Ectodermal cell (in vitro differentiated cells): Measurements from ENCODE around the gene SLIT3.

ENCODE experiments used
- H3K27ac ChIP-seq: 2 replicates; pipeline ENCODE4 v1.7.0; 2013; ENCODE audit warnings: mild to moderate bottlenecking, low read depth, low read length; ENCODE audit not compliant: insufficient read depth, poor library complexity, severe bottlenecking
- H3K27me3 ChIP-seq: 2 replicates; pipeline ENCODE4 v1.7.0; 2013; ENCODE audit warnings: mild to moderate bottlenecking, low read length; ENCODE audit not compliant: insufficient read depth, control insufficient read depth, poor library complexity, severe bottlenecking
- H3K36me3 ChIP-seq: one replicate; pipeline ENCODE4 v1.7.0; 2013; ENCODE audit warnings: low read length; ENCODE audit not compliant: control insufficient read depth, insufficient read depth
- H3K4me1 ChIP-seq: one replicate; pipeline ENCODE4 v1.7.0; 2013; ENCODE audit warnings: low read length; ENCODE audit not compliant: control insufficient read depth, insufficient read depth
- H3K4me3 ChIP-seq: 2 replicates; pipeline ENCODE4 v1.7.0; 2013; ENCODE audit warnings: low read depth, low read length, control low read depth; ENCODE audit not compliant: insufficient read depth
- H3K9me3 ChIP-seq: 2 replicates; pipeline ENCODE4 v1.7.0; 2013; ENCODE audit warnings: mild to moderate bottlenecking, low read length, moderate library complexity; ENCODE audit not compliant: control insufficient read depth
- WGBS, 2 experiments: methylation state at CpG; one replicate each; pipeline ENCODE4 v1.1.7; 2013; ENCODE audit warnings: missing lambda C conversion rate in 2 of 2; 5-methylcytosine and 5-hydroxymethylcytosine counted together

Gene SLIT3

DNA sequence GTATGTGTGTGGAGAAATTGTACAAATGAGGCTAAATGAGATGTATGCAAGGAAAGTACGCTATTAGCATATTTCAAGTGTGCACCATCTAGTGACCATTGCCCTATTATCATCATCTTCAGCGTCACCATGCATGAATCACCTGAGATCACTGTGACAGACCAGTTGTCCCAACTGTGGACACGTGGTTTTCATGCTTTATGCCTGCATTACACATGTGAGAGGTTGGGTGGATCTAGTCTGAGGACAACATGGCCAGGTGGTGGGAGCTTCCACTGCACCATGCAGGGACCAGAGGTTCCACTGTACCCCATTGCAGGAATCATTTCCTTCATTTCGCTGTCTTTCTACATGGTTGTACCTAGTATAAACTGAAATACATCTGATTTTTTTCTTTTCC, 329.8 kb downstream of the SLIT3 start:
- 91 to 95% methylated on average over 4 of the region's 4 CpGs for WGBS, 2 experiments
- Histone ChIP-seq H3K27ac (no peak overlapping the region), H3K27me3 (no peaks in the 10 kb centered on the region), H3K9me3 (no peaks in the 10 kb centered on the region), H3K4me1 (no peaks in the 10 kb centered on the region), H3K4me3 (no peak overlapping the region), H3K36me3 (no peaks in the 10 kb centered on the region)

DNA sequence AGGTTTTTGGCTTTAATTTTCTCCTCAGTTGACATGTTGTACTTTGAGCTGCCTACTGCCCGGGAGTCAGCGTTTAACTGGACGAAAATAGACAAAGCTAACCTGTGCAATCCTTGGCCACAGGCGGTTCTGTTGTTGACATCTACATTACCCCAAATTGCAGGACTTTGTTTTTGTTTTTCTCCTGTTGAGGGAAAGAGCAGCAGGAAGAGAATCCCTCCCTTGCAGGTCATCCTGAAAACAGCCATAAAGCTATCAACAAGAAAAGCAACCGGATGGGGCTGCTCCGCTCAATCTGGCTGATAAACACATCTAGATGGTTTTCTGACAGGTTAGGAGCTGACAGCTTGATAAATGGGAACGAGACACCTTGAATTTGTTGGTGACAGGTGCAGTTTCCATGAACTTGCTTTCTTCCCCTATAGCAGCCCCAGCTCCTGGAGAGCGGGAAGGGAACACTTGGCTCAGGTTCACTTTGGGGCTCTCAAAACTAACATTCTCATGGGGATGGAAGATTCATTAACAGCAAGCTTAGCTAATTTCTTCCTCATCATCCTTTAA, 331.5 kb downstream of the SLIT3 start:
- Histone ChIP-seq H3K27ac (no peak overlapping the region), H3K9me3 (no peaks in the 10 kb centered on the region), H3K36me3 (no peaks in the 10 kb centered on the region), H3K4me1 (no peaks in the 10 kb centered on the region), H3K27me3 (no peaks in the 10 kb centered on the region), H3K4me3 (no peak overlapping the region)
- 90 to 91% methylated on average over 8 of the region's 8 CpGs for WGBS, 2 experiments

DNA sequence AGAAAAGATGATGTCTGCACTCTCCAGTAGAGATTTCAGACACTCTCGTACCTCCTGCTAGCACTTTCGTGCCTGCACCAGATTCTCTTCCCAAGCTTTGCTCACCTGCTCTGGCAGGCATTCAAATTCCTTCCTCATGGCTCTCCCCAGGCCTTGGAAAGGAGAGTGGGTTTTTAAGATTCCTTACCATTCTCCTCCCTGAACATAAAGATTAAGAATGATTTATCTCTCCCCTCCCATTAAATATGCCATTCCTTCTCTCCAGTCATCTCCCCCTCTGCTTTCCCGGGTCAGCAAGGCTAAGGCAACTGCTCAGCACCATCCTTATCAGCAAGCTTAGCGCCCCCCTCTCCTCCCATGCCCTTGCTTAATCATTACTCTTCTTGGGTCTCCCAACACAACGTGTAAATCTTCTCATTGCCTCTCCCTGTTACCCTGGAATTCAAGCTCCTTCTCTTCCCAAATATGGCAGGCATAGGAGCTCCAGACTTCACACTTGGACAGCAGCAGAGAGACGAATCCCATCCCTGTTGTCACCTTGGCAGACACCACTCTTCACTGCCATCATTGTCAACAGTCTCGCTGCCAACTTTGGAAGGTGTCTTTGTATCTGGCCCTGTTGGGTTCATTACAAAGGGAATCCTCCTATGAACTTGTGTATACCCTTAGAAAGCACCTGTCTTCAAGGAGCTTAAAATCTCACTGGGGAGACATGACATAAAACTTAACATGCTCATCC, 332.9 kb downstream of the SLIT3 start:
- Histone ChIP-seq H3K4me3 (no peak overlapping the region), H3K27ac (no peak overlapping the region), H3K4me1 (no peaks in the 10 kb centered on the region), H3K27me3 (no peaks in the 10 kb centered on the region), H3K36me3 (no peaks in the 10 kb centered on the region), H3K9me3 (no peaks in the 10 kb centered on the region)
- WGBS, 2 experiments, result 86 to 89% methylated on average over 7 of the region's 7 CpGs

DNA sequence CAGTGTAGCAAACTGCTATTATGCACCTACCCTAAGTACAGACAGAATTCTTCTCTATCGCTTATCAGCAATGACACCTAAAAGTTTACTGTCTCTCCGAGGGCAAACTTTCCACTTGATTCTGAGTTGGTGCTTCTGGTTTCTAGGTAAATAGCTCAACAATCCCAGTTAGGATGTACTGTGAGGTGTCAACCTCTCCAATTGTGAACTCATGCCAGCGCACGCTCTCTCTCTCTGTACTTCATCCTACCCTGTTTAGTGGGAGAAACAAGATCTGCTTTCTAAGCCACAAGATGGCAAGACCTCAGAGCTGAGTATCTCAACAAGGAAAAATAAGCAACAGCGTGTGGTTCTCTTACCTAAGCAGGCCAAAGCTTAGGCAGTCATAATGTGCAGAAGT, 335.3 kb downstream of the SLIT3 start:
- Histone ChIP-seq H3K27me3 (no peaks in the 10 kb centered on the region), H3K4me3 (no peak overlapping the region), H3K4me1 (no peaks in the 10 kb centered on the region), H3K9me3 (no peaks in the 10 kb centered on the region), H3K27ac (no peak overlapping the region), H3K36me3 (no peaks in the 10 kb centered on the region)
- 94 to 95% methylated on average over 5 of the region's 5 CpGs for WGBS, 2 experiments

DNA sequence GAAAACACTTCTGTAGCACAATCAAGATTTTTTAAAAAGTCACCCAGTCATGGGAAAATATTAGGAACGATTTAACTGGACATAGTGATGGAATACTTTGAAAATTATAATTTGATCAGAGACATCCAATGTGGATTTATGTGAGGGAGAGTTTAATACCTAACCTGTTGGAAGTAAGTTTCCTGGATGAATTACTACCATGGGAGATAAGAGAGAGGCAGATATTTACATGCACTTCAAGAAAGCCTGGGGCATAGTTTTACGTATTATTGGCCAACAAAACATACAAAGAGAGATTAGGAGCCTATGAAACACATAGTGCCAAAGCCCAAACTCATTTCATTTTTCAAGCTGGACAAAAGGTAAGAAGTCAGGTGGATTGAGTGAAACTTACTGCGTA, 336.8 kb downstream of the SLIT3 start:
- 82 to 91% methylated on average over 3 of the region's 3 CpGs for WGBS, 2 experiments
- no peaks in the 10 kb centered on the region for H3K27me3 ChIP-seq

DNA sequence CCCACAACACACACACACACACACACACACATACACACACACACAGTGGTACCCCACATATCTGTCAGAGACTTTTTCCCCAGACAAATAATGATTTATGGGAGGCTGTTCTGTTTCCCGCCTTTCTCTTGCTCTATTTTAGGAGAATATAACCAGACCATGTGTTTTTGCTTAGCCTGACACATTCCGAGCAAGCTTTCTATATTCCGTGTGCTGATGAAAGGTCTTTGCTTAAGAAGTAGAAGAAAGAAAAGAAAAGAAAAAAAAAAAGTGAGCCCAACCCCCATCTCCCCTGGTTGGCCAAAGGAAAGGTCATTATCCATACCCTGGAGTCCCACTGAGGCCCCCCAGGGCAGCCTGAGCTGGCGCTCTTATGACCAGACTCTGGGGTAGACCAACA, 338.6 kb downstream of the SLIT3 start:
- Histone ChIP-seq H3K36me3 (no peaks in the 10 kb centered on the region), H3K4me1 (no peaks in the 10 kb centered on the region), H3K27ac (no peak overlapping the region), H3K27me3 (no peaks in the 10 kb centered on the region), H3K9me3 (no peaks in the 10 kb centered on the region), H3K4me3 (no peak overlapping the region)
- 67% methylated on average over 4 of the region's 4 CpGs for WGBS, 2 experiments

More for the DNA sequence above, 336.8 kb downstream of the SLIT3 start:
- no peaks in the 10 kb centered on the region for H3K36me3 ChIP-seq
- no peaks in the 10 kb centered on the region for H3K9me3 ChIP-seq
- H3K4me1 ChIP-seq, result no peaks in the 10 kb centered on the region
- H3K27ac ChIP-seq, result no peak overlapping the region
- no peak overlapping the region for H3K4me3 ChIP-seq

DNA sequence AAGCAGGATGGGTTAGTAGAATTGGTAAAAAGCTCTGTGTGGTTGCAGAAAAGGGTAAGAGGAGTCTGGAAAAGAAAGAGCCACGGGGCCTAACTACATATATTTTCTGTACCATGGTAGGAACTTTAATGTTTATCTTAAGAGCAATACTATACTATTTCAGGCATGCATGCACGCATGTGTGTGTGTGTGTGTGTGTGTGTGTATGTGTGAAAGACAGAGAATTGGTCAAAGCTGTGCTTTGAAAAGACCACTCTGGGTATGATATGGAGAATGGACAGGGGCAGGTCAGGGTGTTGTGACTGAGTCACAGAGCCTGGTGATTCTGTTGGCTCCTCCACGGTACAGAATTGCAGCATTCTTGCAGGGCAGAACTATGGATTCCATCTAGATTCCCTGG, 339.3 kb downstream of the SLIT3 start:
- no peaks in the 10 kb centered on the region for H3K36me3 ChIP-seq
- H3K4me1 ChIP-seq, result no peaks in the 10 kb centered on the region
- no peak overlapping the region for H3K27ac ChIP-seq
- no peaks in the 10 kb centered on the region for H3K27me3 ChIP-seq
- no peak overlapping the region for H3K4me3 ChIP-seq
- WGBS, 2 experiments, result 81 to 92% methylated on average over 2 to 3 of the region's 3 CpGs
- no peaks in the 10 kb centered on the region for H3K9me3 ChIP-seq

DNA sequence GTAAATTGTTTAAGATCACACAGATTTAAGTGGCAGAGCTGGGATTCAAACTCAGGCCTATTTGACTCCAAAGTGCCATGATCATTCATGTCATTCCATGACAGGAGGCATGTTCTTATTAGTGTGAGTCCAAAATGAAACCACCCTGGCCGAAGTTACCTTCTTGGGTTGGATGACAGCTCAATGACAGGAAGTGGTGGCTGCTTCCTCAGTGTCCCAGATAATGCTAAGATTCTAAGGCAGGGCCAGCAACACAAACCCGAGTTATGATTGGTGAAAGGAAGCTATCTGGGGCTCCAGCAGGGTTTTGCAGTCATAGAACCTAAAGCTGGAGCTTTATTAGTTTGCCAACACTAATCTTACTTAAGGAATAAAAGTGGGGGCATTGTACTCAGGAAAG, 340.4 kb downstream of the SLIT3 start:
- H3K27me3 ChIP-seq, result no peaks in the 10 kb centered on the region
- H3K4me3 ChIP-seq, result no peak overlapping the region
- no peak overlapping the region for H3K27ac ChIP-seq
- WGBS, 2 experiments, result 90 to 93% methylated on average over 2 of the region's 2 CpGs
- no peaks in the 10 kb centered on the region for H3K4me1 ChIP-seq
- H3K36me3 ChIP-seq, result no peaks in the 10 kb centered on the region
- H3K9me3 ChIP-seq, result no peaks in the 10 kb centered on the region

DNA sequence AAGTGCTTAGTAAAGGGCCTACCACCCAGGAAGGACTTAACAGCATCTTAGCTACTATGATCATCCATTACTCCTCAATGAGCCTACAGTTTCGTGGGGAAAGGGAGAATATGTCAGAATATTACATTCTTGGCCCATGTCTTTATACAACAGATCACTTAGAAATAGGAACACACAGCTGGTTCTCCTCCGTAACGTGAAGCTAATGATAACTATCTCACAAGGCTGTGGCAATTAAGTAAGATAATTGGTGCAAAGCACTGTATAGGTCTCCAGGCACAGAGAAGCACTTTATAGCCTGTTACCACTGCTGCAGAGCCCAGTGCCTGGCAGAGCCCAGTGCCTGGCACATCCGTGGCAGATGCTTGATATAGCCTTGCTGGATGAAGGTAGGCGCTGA, 347.6 kb downstream of the SLIT3 start:
- Histone ChIP-seq H3K27me3 (no peaks in the 10 kb centered on the region), H3K9me3 (no peaks in the 10 kb centered on the region), H3K4me1 (no peaks in the 10 kb centered on the region), H3K36me3 (no peaks in the 10 kb centered on the region), H3K4me3 (no peak overlapping the region), H3K27ac (no peak overlapping the region)
- 86 to 94% methylated on average over 5 of the region's 5 CpGs for WGBS, 2 experiments

DNA sequence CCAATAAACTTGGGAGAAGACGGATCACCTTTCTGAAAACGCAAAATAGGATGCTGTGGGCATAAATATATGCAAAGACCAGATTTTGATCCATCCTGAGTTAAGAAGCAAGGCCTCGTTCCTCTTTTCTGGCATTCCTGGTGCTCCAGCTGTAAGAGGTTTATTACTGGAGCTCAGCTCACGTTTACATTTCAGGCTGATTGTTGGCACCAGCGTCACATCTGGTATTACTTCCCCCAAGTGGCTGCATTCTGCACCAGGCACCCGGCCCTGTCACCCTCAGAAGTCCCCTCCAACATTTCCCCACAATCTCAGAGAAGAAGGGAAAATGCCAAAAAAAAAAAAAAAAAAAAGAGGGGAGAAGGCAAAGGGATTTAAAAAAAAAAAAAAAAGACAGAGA, 348.7 kb downstream of the SLIT3 start:
- Histone ChIP-seq H3K27me3 (no peaks in the 10 kb centered on the region), H3K9me3 (no peaks in the 10 kb centered on the region), H3K4me3 (no peak overlapping the region), H3K4me1 (no peaks in the 10 kb centered on the region), H3K36me3 (no peaks in the 10 kb centered on the region), H3K27ac (no peak overlapping the region)
- WGBS, 2 experiments, result 85 to 90% methylated on average over 5 of the region's 6 CpGs
